GM18907 (cell line): ENCODE data around the gene FAM53B.
"Not testable (repeated sequence)": the region's sequence is repeated elsewhere in the genome, so short reads cannot be mapped to it uniquely, and the experiment has no call there.

Experiments used
- ATAC-seq: cut with Tn5 transposase; IDR thresholded peaks from one replicate; pipeline ENCODE4 v1.9.1; 2021; ENCODE audit warnings: mild to moderate bottlenecking, moderate library complexity; ENCODE audit not compliant: unreplicated experiment

The FAM53B gene

DNA sequence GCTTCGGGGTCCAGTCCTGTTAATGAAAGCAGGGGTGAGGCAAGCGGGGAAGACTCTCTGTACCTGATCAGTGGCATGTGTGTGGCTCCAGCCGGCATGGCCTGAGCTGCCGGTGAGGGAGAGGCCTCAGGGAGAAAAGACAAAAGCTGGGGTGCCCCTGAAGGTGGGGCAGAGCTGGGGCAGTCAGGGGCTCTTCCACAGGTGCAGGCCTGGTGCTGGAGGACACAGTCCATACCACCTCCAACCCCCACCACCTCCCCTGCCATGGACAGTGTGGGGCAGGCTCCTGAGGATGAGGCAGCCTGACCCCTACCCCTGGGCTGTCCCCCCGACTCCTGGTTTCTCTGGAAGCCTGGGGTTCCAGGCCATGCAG is 153.1 kb downstream of the FAM53B start:
- no peak for ATAC-seq

DNA sequence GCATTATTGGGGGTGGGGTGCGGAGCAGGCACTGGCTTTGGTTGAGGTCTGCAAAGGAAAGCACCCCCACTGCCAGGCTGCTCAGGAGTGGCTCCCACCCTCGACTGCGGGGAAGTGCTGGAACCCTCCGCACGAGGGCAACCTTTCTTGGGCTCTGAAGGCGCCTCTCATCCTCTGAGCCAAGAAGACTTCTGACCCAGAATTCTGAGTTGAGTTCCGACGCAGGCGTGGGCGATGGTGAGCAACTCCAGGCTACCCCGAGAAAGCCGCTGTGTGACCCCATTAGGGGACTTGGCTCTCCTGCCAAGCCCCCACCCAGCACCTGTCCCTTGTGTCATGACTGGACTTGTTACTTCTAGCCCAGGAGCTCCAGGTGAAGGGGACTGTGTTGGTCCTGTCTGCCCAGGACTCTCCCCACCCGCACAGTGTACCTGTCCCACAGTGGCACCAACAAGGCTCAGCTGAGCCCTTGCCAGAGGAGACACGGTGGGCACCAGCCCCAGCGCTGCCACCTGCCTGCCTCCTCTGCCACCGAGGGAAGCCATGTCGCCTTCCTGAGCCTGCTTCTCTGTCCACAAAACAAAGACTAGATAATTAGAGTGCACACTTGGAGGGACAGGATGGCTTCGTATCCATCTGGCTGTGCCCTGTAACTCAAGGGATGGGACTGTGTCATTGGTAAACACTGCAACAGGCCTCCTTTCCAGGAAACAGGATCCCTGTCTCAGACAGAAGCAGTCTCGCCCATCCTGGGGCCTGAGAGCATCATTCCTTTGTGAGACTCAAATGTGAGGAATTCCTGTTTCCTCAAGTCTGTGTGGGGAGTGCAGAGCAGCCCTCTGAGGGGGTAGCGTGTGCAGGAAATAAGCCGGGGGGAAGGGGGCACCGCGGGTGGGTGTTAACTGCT is 153.7 kb downstream of the FAM53B start:
- no peak for ATAC-seq

DNA sequence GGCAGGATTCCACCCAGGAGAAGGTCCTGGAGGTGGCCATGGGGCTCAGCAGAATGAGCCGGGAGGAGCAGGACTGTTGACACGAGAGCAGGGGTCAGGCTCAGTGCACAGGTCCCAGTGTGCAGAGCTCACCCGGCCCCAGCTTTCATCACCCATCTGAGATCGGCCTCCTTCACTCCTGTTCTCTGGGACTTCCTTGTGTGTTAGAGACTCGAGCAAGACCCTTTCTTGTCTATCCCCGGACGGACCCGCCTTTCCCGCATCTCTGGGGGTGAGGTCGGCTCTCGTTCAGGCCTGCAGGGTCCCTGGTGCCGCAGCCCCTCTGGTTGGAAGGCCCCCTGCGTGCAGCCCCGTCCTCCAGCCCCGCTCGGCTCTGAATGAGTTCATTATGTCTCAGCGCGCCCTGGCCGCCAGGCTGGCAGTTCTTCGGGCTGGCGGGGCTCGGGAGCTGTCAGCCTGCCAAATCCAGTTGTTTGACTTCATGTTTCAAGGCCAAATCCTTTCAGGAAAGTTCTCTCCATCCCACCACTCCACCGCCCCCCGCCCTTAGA is 154.6 kb downstream of the FAM53B start:
- no peak for ATAC-seq

DNA sequence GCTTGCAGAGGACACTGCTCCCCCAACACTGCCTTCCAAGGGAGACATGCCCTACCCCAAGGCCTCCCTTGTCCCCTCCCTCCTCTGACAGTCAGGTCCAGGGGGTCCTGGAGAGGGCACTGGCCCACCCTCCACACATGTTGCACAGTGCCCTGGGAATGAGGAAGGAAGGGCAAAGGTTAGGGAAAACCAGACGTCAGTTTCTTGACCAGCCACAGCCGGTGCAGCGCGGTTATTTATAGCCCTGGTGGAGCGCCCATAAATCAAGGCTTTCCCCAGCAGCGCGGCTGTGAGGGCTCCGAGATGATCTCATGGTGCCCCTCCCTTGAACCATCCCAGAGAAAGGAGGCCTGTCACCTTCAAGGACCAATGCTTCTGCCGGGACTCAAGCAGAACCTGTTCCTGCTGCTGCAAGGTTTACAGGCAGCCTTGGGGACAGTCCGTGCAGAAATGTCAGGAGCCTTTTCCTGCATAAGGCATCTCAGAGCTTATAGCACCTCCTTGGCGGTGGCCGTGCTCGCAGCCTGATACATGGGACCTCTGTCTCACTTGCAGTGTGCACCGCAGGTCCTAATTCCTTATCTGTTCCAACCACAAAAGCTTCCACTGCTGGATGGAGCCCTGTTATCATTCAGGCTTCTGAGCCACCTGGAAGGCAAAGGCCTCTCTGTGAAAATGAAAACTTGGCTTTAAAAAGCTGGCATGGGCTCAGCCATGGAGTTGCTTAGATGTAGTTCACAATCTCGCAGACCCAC is 155.3 kb downstream of the FAM53B start:
- no peak for ATAC-seq

- not testable (repeated sequence) for ATAC-seq
Observed at GRCh38 chr10:124588341-124588735, 155.8 kb downstream of the FAM53B start.

GRCh38 chr10:124587811-124588211 is 156.4 kb downstream of the FAM53B start:
- ATAC-seq: no peak

DNA sequence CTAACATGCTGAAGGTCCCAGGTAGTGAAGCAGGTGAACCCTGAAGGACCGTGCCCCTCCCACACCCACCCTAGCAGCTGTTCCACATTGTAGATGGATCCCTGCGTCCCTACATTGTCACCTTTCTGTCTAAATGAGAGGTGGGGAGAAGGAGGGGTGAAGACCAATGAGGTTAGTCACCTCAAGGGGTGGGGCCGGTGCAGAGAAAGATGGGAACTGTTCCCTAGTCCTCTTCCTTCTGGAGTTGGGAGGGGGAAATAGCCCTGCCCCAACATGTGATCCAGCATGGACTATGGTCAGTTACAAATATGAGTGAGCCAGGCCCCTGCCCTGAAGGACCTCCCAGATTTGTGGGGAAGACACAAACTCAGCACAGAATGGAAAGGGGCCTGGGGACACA is 158.0 kb downstream of the FAM53B start:
- no peak for ATAC-seq

DNA sequence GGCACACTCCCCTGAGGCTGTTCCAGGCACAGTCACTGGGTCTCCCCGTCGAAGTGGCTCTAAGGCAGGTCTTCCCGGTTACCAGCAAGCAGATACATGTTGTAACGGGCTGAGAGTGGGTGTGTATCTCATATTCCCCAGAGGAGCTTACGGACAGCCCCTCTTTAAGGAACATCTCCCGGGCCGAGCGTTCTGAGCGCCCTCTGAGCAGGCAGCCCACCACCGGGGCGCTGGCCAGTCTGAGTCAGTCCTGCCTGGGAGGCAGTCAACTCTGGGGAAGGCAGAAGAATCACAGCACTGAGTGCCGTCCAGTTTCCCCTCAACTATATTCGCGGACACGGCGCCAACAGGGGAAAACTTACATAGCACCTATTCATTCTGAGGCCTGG is 165.2 kb downstream of the FAM53B start:
- no peak for ATAC-seq

DNA sequence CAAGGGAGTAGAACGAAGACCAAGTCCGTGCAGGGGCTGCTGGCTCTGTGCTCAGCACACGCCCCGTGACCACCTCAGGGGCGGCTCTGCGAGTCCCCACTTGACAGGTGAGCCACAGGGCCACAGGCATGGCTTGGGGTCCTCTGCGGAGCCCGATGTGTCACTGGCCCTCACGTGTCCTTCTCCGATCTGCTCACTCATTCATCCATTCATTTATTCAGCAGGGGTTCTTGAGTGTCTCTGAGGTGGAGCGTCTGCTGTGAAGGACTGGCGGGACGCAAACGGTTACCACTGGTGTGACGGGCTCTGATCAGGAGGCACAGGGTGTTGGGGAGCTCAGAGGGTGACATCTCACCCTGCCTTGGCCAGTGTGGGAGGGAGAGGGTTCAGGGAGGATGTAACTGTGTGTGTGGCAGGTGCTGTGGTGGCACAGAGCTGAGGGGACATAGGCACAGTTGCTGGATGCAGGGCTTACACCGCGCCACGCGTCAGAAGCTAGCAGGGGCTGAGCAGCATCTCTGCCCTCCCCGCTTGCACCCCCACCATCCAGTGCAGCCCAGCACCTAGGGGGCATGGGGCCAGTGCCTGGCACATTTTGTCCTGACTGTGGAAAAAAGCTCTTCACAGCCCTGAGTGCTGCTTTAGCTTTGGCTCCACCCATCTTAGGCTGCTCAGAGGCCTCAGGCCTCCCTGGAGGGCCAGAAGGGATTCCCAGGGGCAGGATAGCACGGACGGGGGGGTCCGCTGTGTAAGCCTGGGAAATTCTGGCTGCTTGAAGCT is 165.8 kb downstream of the FAM53B start:
- no peak for ATAC-seq

- no peak for ATAC-seq
Observed at GRCh38 chr10:124577651-124578050, 166.5 kb downstream of the FAM53B start.

DNA sequence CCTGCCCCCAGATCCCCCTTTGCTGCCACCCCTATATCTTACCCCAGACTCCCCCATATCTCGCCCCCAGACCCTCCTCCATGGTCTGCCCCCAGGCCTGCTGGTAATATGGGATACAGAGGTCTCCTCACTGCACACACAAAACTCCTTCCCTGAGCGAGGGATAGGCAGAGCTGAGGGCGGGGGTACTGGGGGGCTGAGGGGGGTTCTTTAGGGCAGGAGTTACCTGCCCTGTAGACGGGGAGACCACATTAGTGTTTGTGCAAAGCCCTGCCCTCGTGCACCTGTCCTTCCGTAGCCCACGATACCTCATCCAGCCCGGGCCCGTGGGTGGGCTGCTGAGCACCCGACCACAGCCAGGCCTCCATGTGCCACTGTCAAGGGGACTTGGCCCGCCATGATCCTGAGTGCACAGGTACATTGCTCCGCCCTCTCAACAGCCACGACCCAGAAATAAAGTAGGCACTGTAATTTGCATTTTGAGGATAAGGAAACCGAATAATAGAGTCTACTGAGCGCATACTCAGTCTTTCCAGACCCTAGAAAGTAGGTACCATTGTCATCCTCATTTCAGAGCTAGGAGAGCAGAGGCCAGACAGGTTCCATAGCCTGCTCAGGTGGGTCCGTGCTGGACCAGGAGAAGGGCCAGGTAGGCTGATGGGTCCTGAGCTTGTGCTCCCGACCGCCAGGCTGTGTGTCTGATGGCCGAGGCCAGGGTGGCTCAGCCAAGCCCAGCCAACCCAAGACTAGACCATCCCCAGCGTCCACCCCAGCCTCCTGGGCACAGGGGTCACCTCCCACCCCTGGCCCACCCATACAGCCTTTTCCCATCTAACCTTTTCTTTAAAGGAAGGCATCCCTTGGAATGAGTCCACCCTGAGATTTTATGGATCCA is 167.4 kb downstream of the FAM53B start:
- ATAC-seq: no peak

DNA sequence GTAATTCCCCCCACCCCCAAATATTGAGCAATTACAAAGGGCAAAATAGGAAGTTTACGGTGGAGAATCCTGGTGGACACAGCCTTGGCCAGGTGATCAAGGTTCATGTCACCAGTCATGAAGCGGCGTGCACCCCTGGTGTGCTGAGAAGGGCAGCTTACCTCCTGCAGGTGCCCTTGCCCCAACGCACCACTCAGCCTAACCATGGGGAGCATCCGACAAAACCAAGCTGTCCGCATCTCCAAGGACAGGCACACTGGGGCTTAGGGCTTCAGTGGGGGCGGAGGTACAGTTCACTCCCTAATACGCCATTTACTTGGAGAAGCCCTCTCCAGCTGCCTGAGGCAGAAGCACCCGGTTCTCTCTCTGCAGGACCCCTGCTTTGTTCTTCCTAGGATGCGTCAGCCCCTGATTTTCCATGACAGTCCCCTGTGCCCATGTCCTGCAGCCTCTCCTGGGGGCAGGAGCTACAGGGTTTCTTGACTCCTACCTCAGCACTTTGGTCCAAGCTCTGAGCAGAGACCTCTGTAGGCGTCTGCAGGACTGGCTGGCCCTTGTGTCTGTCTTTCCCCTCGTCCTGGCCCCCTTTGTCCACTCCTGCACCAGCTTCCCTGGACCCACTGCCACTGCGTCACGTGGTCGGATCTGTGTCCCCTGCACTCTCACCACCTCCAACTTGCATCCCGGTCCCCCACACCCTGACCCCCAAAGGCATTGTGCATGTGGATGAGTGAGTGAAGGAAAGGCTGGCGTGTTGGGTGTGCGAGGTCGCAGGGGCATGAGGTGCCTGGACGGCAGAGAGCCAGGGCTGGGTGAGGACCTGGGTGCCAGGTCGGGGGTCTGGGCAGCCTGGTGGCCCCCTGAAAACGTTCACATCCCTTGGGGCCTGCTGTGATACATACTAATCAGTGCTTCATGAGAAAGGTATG is 168.8 kb downstream of the FAM53B start:
- no peak for ATAC-seq

DNA sequence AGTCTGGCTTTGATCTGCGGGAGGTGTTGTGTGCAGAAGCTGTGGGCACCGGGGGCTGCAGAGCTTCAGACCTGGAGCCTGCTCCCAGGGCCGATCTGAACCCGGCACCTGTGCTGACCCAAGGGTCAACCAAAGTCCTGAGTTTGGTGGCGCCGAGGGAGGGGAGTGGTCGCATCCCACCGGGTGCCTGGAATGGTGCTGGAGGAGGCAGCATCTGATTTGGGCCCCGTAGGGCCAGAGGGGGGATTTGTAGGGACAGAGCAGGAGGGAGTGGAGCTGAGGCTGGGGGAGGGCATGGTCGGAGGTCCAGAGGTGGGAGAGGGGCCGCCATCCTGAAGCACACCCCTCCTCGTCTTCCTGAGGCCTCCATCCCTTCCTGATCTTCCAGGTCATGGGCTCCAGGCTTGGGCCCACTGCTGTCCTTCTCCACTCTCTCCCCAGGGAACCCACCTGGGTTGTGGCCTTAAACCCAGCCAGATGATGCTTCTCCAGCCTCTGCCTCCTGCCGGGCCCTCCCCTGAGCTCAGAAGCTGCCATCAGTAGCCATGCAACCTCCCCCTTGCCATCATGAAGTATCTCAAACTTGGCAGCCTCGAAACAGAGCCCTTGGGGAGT is 169.6 kb downstream of the FAM53B start:
- no peak for ATAC-seq

DNA sequence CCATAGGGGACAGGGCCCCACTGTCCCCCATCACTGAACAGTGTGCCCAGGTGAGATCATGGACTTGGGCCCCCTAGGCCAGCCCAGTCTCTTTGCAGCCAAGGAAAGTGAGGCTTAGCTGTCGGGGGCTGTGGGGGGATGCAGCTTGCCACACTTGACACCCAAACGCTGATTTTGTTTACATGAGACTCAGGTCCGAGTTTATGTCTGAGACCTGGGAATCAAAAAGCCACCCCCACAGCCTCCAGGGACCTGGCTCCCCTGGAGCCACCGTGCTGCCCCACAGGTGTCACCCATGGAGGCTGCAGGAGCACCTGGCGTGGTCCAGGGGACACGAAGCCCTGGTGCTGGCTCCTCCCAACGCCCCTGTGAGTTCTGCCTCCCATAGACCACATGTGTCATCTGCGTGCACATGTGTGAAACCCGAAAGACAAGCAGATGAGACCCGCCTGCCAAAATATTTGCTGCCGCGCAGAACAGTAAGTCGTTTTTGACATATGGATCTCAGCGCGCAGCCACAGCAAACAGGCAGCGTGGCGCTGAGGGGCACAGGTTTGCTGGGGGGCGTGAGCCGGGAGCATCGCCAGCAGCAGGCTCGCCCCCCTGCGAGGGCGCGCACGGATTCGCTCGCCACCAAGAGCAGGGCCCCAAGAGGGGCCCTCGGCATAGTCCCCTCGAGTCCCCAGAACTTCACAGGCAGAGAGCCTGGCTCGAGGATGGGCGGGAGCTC is 170.3 kb downstream of the FAM53B start:
- ATAC-seq: no peak

- no peak for ATAC-seq
Observed at GRCh38 chr10:124572751-124573150, 171.4 kb downstream of the FAM53B start.

GRCh38 chr10:124570646-124571045 is 173.5 kb downstream of the FAM53B start:
- no peak for ATAC-seq

DNA sequence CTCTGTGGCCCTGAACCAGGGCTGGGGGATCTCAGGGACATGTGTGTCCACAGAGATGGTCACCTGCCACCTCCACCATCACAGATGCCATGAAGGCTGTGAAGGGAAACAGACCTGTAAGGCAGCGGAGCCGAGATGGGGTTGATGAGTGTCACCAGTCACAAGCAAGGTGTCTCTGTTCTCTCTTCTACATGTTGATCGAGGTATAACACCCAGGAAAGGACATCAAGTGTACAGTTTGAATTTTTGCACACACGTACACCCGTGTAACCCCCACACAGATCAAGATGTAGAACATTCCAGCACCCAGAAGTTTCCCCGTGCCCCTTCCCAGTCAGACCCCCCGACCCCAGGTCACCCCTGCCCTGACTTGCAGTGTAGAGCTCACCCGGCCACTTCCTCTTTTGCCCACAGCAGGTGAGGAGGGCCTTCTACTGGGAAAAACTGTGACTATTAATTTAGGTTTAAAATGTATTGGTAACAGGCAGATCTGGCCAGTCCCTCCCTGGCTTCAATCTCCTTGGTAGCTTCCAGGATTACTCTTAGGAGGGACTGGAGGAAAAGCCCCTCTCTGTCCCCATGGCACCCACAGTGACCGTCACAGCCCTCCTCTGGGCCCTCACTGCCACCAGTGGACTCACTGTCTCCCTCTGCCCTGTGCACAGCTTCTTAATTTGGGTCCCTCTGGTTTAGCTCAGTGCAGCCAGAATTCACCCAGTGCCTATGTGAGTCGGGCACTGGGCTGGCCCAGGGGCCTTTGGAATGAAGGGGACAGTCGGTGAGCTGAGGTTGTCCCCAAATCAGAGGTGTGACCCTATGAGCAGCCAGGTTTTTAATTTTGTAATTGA is 174.3 kb downstream of the FAM53B start:
- no peak for ATAC-seq
